ENCODE results near the gene PSMB10.

PSMB10 gene

DNA sequence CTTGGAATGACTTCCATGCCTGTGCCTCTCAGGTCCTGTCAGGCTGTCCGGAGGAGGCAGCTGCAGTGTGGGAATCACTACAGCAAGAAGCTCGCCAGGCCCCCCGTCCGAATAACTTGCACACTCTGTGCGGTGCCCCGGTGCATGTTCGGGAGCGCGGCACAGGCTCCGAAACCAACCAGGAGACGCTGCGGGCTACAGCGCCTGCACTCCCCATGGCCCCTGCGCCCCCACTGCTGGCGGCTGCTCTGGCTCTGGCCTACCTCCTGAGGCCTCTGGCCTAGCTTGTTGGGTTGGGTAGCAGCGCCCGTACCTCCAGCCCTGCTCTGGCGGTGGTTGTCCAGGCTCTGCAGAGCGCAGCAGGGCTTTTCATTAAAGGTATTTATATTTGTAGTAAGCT, 50.7 kb downstream of the PSMB10 start:
- DNase-seq = no peak

DNA sequence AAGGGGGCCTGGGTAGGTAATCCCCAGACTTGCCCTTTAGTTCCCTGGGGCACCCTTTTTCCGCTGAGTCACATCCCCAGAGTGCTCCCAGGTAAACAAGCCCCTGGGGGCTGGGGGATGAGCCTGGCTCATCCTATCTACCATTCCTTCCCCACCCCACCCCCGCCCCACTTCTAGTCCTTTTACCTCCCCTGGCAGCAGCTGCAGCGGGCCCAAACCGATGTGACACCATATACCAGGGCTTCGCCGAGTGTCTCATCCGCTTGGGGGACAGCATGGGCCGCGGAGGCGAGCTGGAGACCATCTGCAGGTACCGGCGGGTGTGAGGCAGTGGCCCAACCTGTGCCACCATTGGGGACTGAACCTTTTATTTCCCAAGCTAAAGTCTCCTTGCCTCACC, 51.1 kb downstream of the PSMB10 start:
- DNase-seq = no peak

DNA sequence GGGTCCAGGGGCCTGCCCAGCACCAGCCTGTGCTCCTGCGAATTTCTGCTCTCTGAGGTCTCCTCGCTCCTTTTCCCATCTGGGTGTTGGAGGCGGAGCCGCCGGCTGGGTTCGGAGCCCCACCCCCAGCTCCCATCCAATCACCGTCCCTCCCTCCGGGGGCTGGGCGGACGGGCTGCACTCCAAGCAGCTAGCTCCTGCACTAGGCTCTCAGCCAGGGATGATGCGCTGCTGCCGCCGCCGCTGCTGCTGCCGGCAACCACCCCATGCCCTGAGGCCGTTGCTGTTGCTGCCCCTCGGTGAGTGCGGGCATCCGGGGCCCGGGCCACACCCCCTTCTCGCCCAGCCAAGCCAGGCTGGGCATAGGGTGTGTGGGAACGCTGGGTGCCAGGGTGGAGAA, 52.0 kb downstream of the PSMB10 start, which contains the start of gene NRN1L:
Gene NRN1L, plus strand, starts transcription at position 202 of the 400 bp plus-strand sequence. Its CDS starts 19 bp downstream, at position 221.
- DNase-seq = no peak

Measured in NCI-H1417 treated with DMSO at 0.1 percent for 48 hours (cell line).